Measurements from ENCODE around the gene BZW1.

Gene BZW1

GRCh38 chr2:200791905-200792304 lies 19.8 kb upstream of the BZW1 start:
- no peak for DNase-seq (ENCODE audit: low read depth)
- H3K4me3 ChIP-seq (ENCODE audit: low read depth, low read length), result no peak overlapping the region
- no peak for TF ChIP-seq MYC (IDR thresholded peaks at IDR 0.05; ENCODE audit: low read depth, low read length)
- TF ChIP-seq, protein P1, sequence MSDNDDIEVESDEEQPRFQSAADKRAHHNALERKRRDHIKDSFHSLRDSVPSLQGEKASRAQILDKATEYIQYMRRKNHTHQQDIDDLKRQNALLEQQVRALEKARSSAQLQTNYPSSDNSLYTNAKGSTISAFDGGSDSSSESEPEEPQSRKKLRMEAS (IDR thresholded peaks at IDR 0.05; ENCODE audit: low read depth, low read length), result no peak
- no peak for TF ChIP-seq CTCF (IDR thresholded peaks at IDR 0.05; ENCODE audit: low read depth, low read length)
- no peak for TF ChIP-seq POLR2A (IDR thresholded peaks at IDR 0.05; ENCODE audit: extremely low read depth, insufficient read length)

GRCh38 chr2:200794143-200794542 lies 17.6 kb upstream of the BZW1 start:
- DNase-seq (ENCODE audit: low read depth), result no peak
- no peak overlapping the region for H3K4me3 ChIP-seq (ENCODE audit: low read depth, low read length)
- TF ChIP-seq CTCF (IDR thresholded peaks at IDR 0.05; ENCODE audit: low read depth, low read length) (no peak), POLR2A (IDR thresholded peaks at IDR 0.05; ENCODE audit: extremely low read depth, insufficient read length) (no peak), MYC (IDR thresholded peaks at IDR 0.05; ENCODE audit: low read depth, low read length) (no peak)
- TF ChIP-seq, protein P1 (IDR thresholded peaks at IDR 0.05; ENCODE audit: low read depth, low read length), result no peak

DNA sequence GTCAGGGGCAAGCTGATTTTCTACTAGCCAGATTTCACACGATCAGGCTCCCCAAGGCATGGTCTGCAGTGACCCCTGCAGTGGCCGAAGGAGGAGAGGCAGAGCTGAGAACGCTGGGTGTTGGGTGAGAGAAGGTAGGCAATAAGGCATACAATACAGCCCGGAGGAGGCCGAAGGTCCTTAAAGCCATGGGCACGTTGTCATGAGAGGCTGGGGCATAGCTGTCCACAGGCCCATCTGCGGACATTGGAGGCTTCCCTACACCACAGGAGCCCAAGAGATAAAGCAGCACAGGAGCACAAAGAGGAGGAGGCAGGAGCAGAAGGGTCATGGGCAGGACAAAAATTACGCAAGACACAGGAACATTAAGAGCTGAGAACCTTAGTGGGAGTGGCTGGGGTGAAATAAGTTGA lies 16.7 kb upstream of the BZW1 start:
- DNase-seq (ENCODE audit: low read depth), result peak; percentile 79
- no peak overlapping the region for H3K4me3 ChIP-seq (ENCODE audit: low read depth, low read length)
- no peak for TF ChIP-seq CTCF (IDR thresholded peaks at IDR 0.05; ENCODE audit: low read depth, low read length)
- 0 out of 2 replicates have a peak, but pooled peaks have one; percentile 41 for TF ChIP-seq MYC (IDR thresholded peaks at IDR 0.05; ENCODE audit: low read depth, low read length)

- peak; percentile 17 for DNase-seq (ENCODE audit: low read depth)
- no peak overlapping the region for H3K4me3 ChIP-seq (ENCODE audit: low read depth, low read length)
- TF ChIP-seq, protein P1 (IDR thresholded peaks at IDR 0.05; ENCODE audit: low read depth, low read length), result no peak
- TF ChIP-seq MYC (IDR thresholded peaks at IDR 0.05; ENCODE audit: low read depth, low read length), result no peak
- no peak for TF ChIP-seq CTCF (IDR thresholded peaks at IDR 0.05; ENCODE audit: low read depth, low read length)
- TF ChIP-seq POLR2A (IDR thresholded peaks at IDR 0.05; ENCODE audit: extremely low read depth, insufficient read length), result no peak
Observed at GRCh38 chr2:200796561-200796960, 15.1 kb upstream of the BZW1 start.

- no peak for TF ChIP-seq CTCF (IDR thresholded peaks at IDR 0.05; ENCODE audit: low read depth, low read length)
- DNase-seq (ENCODE audit: low read depth), result peak; percentile 60
- no peak overlapping the region for H3K4me3 ChIP-seq (ENCODE audit: low read depth, low read length)
Observed at GRCh38 chr2:200797242-200797770, 14.4 kb upstream of the BZW1 start.

GRCh38 chr2:200798514-200798913 lies 13.2 kb upstream of the BZW1 start:
- no peak for DNase-seq (ENCODE audit: low read depth)
- no peak overlapping the region for H3K4me3 ChIP-seq (ENCODE audit: low read depth, low read length)
- TF ChIP-seq, protein P1 (IDR thresholded peaks at IDR 0.05; ENCODE audit: low read depth, low read length), result no peak
- TF ChIP-seq POLR2A (IDR thresholded peaks at IDR 0.05; ENCODE audit: extremely low read depth, insufficient read length) (no peak), CTCF (IDR thresholded peaks at IDR 0.05; ENCODE audit: low read depth, low read length) (no peak), MYC (IDR thresholded peaks at IDR 0.05; ENCODE audit: low read depth, low read length) (no peak)

All from NB4 (cell line).